HL-60 (cell line): ENCODE data around the gene OR10G4.

ENCODE experiments used
- DNase-seq, 2 experiments: peaks; one replicate each; pipeline ENCODE4 v3.0.0-alpha.2; 2010 to 2020; ENCODE audit warnings: low read depth in 1 of 2, low spot score in 1 of 2
- H3K27ac ChIP-seq: fragments of 250-450 bp; sonication (Bioruptor Pico); replicated peaks from 2 replicates; pipeline ENCODE4 v1.5.1; 2020; ENCODE audit warnings: mild to moderate bottlenecking, moderate library complexity
- H3K27me3 ChIP-seq: fragments of 250-450 bp; sonication (Bioruptor Pico); 2 replicates; pipeline ENCODE4 v1.5.1; 2021; ENCODE audit warnings: mild to moderate bottlenecking, moderate library complexity; ENCODE audit not compliant: insufficient read depth, poor library complexity, severe bottlenecking
- H3K4me3 ChIP-seq: replicated peaks from 2 replicates; pipeline ENCODE4 v1.5.1; 2011; ENCODE audit warnings: mild to moderate bottlenecking, control low read depth, low read length; ENCODE audit not compliant: insufficient read depth
- GABPA ChIP-seq: IDR thresholded peaks from 2 replicates; pipeline ENCODE4 v1.6.1; 2012; ENCODE audit warnings: low read depth
- POLR2AphosphoS5 ChIP-seq: IDR thresholded peaks from 2 replicates; pipeline ENCODE4 v1.6.1; 2012; ENCODE audit warnings: low read depth
- SPI1 ChIP-seq: IDR thresholded peaks from 2 replicates; pipeline ENCODE4 v1.6.1; 2012; ENCODE audit warnings: low read depth, mild to moderate bottlenecking, borderline replicate concordance
- TF ChIP-seq, protein P1 (sequence below): IDR thresholded peaks from one replicate; pipeline ENCODE4 v1.5.1; 2011; ENCODE audit warnings: low read length, control low read depth, inconsistent platforms; ENCODE audit not compliant: insufficient read depth
- TF ChIP-seq, protein P2 (sequence below): IDR thresholded peaks from 2 replicates; pipeline ENCODE4 v1.6.1; 2012; ENCODE audit warnings: low read depth; ENCODE audit not compliant: insufficient replicate concordance

OR10G4 gene

DNA sequence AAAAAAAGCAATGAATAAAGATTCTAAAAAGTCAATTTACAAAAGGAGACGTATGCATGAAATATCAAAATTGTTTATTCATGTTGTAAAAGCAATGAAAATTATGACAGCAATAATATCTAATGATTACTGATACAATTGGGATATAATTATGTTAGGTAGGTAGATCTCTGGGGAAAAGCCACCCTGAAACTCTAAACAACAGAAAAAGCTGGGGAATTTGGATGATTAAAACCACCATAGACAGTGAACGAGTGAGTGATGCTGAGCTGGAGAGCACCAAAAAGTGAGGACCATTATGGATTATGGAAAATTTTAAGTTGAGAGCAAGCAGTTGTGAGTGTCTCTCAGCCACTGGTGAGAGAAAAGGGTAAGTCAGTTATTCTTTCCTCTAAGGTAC, 13.7 kb downstream of the OR10G4 start, which contains the start of gene OR10G8:
Gene OR10G8, plus strand, starts transcription at position 301 of the 400 bp plus-strand sequence. CDS start 2,825 bp downstream, outside the sequence.
- Histone ChIP-seq H3K4me3 (no peak within 1 kb of the TSS), H3K27ac (no peak within 1 kb of the TSS), H3K27me3 (peaks cover 2% of the 10 kb centered on the region)
- no peak for DNase-seq
- TF ChIP-seq SPI1 (no peak), GABPA (no peak)
- TF ChIP-seq, protein P1, sequence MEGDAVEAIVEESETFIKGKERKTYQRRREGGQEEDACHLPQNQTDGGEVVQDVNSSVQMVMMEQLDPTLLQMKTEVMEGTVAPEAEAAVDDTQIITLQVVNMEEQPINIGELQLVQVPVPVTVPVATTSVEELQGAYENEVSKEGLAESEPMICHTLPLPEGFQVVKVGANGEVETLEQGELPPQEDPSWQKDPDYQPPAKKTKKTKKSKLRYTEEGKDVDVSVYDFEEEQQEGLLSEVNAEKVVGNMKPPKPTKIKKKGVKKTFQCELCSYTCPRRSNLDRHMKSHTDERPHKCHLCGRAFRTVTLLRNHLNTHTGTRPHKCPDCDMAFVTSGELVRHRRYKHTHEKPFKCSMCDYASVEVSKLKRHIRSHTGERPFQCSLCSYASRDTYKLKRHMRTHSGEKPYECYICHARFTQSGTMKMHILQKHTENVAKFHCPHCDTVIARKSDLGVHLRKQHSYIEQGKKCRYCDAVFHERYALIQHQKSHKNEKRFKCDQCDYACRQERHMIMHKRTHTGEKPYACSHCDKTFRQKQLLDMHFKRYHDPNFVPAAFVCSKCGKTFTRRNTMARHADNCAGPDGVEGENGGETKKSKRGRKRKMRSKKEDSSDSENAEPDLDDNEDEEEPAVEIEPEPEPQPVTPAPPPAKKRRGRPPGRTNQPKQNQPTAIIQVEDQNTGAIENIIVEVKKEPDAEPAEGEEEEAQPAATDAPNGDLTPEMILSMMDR, result no peak
- TF ChIP-seq, protein P2, sequence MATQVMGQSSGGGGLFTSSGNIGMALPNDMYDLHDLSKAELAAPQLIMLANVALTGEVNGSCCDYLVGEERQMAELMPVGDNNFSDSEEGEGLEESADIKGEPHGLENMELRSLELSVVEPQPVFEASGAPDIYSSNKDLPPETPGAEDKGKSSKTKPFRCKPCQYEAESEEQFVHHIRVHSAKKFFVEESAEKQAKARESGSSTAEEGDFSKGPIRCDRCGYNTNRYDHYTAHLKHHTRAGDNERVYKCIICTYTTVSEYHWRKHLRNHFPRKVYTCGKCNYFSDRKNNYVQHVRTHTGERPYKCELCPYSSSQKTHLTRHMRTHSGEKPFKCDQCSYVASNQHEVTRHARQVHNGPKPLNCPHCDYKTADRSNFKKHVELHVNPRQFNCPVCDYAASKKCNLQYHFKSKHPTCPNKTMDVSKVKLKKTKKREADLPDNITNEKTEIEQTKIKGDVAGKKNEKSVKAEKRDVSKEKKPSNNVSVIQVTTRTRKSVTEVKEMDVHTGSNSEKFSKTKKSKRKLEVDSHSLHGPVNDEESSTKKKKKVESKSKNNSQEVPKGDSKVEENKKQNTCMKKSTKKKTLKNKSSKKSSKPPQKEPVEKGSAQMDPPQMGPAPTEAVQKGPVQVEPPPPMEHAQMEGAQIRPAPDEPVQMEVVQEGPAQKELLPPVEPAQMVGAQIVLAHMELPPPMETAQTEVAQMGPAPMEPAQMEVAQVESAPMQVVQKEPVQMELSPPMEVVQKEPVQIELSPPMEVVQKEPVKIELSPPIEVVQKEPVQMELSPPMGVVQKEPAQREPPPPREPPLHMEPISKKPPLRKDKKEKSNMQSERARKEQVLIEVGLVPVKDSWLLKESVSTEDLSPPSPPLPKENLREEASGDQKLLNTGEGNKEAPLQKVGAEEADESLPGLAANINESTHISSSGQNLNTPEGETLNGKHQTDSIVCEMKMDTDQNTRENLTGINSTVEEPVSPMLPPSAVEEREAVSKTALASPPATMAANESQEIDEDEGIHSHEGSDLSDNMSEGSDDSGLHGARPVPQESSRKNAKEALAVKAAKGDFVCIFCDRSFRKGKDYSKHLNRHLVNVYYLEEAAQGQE, result no peak

DNA sequence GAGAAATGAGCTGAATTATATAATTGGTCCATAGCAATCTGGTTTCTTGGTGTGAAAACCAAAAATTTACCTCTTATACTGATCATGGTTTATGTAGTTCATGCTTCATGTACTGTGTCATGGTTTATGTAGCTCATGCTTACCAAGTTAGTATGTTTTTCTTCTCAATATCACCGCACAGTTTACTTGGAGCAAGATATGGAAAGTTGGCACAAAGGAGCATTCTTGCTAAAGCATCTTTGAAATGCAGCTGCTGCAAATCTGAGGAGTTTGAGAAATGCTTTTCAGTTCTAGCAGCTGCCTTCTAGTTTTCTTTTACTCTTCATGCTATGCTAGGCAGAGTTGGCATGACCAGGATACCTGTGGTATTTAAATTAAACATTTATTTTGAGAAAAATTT, 23.9 kb downstream of the OR10G4 start:
- Histone ChIP-seq H3K4me3 (no peak overlapping the region), H3K27me3 (no peaks in the 10 kb centered on the region), H3K27ac (no peak overlapping the region)
- no peak for DNase-seq
- TF ChIP-seq, protein P2, result no peak
- TF ChIP-seq POLR2AphosphoS5, result no peak
- TF ChIP-seq, protein P1, result no peak
- TF ChIP-seq GABPA, result no peak
- TF ChIP-seq SPI1, result no peak

DNA sequence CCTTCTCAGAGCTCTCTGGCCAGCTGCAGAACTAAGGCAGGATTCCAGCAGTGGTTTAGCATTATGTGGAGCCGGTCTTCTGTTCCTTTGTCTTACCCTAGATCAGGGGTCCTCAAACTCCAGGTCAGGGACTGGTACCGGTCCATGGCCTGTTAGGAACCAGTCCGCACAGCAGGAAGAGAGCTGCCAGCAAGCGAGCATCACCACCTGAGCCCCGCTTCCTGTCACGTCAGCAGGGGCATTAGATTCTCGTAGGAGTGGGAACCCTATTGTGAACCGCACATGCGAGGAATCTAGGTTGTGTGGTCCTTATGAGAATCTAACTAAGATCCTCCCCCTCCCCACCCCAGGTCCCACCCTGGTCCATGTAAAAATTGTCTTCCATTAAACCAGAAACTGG, 26.8 kb downstream of the OR10G4 start:
- TF ChIP-seq, protein P2, result no peak
- TF ChIP-seq GABPA (no peak), SPI1 (no peak), POLR2AphosphoS5 (no peak)
- TF ChIP-seq, protein P1, result no peak
- no peaks in the 10 kb centered on the region for H3K27me3 ChIP-seq
- no peak overlapping the region for H3K27ac ChIP-seq
- no peak for DNase-seq
- no peak overlapping the region for H3K4me3 ChIP-seq
